OCI-LY1 (cell line): Measurements from ENCODE around the gene EHF.

Experiments
- CTCF ChIP-seq: fragments of 200-600 bp; sonication (generic), shearing (Covaris generic); IDR thresholded peaks from 2 replicates; pipeline ENCODE4 v1.5.1; 2017; ENCODE audit warnings: mild to moderate bottlenecking, antibody characterized with exemption, low read length, moderate library complexity, mixed read lengths
- EZH2 ChIP-seq: fragments of 200-600 bp; sonication (generic), shearing (Covaris generic); IDR thresholded peaks from 2 replicates; pipeline ENCODE4 v1.8.0; 2017; ENCODE audit warnings: borderline replicate concordance, mixed run types, mild to moderate bottlenecking, antibody characterized with exemption, low read length, moderate library complexity, mixed read lengths

GRCh38 chr11:34653031-34653430, 32.1 kb downstream of the EHF start:
- no peak for TF ChIP-seq EZH2
- no peak for TF ChIP-seq CTCF
